GM21786 (cell line): ENCODE measurements around the gene CADPS.

Experiments used
- ATAC-seq: cut with Tn5 transposase; IDR thresholded peaks from one replicate; pipeline ENCODE4 v1.9.1; 2021; ENCODE audit not compliant: unreplicated experiment

The CADPS gene

GRCh38 chr3:62453448-62453847, 421.8 kb downstream of the CADPS start:
- ATAC-seq: no peak

- ATAC-seq: no peak
These were observed 423.9 kb downstream of the CADPS start for GRCh38 chr3:62451211-62451887.

GRCh38 chr3:62446337-62446940, 428.8 kb downstream of the CADPS start:
- ATAC-seq: peak; percentile 60

- ATAC-seq: no peak
These were observed 429.9 kb downstream of the CADPS start for GRCh38 chr3:62445275-62445674.

- ATAC-seq: no peak
These were observed 435.2 kb downstream of the CADPS start for GRCh38 chr3:62439978-62440377.

- ATAC-seq: no peak
These were observed 435.9 kb downstream of the CADPS start for GRCh38 chr3:62439176-62439813.

GRCh38 chr3:62436785-62437184, 438.4 kb downstream of the CADPS start:
- no peak for ATAC-seq

- ATAC-seq: no peak
These were observed 441.8 kb downstream of the CADPS start for GRCh38 chr3:62433396-62433795.

- ATAC-seq: no peak
These were observed 454.0 kb downstream of the CADPS start for GRCh38 chr3:62421207-62421606.

GRCh38 chr3:62416144-62416543, 459.1 kb downstream of the CADPS start:
- ATAC-seq: no peak

GRCh38 chr3:62415312-62415801, 459.9 kb downstream of the CADPS start:
- no peak for ATAC-seq

GRCh38 chr3:62414786-62415185, 460.4 kb downstream of the CADPS start:
- ATAC-seq: no peak

- no peak for ATAC-seq
These were observed 461.5 kb downstream of the CADPS start for GRCh38 chr3:62413687-62414086.

GRCh38 chr3:62406945-62407344, 468.3 kb downstream of the CADPS start:
- ATAC-seq: no peak

- ATAC-seq: no peak
These were observed 469.6 kb downstream of the CADPS start for GRCh38 chr3:62405566-62405965.

GRCh38 chr3:62405135-62405534, 470.1 kb downstream of the CADPS start:
- ATAC-seq: no peak

GRCh38 chr3:62404321-62404720, 470.9 kb downstream of the CADPS start:
- ATAC-seq: no peak

- ATAC-seq: no peak
These were observed 471.5 kb downstream of the CADPS start for GRCh38 chr3:62403765-62404164.

GRCh38 chr3:62392626-62393292, 482.5 kb downstream of the CADPS start:
- ATAC-seq: no peak

- ATAC-seq: no peak
These were observed 488.0 kb downstream of the CADPS start for GRCh38 chr3:62387251-62387650.

- ATAC-seq: no peak
These were observed 495.9 kb downstream of the CADPS start for GRCh38 chr3:62379321-62379798.

GRCh38 chr3:62378921-62379320, 496.3 kb downstream of the CADPS start:
- no peak for ATAC-seq
